Gastrocnemius medialis (tissue), 4 donors: ENCODE results near the gene FOXJ1. TPM values are rescaled to one million over a fixed set of nuclear protein-coding genes. Genes with fewer than 3 reads are reported as not detected.

Experiments used
- ATAC-seq, 2 donors: fragments of 150-250 bp; one replicate each; pipeline ENCODE4 v1.9.1; 2016
- DNase-seq, 2 donors: peaks; one replicate each; pipeline ENCODE4 v3.0.0-alpha.2; 2019
- H3K27ac ChIP-seq, 4 donors: fragments of 200-600 bp; sonication (generic); 1 replicate in 1 of 4; 2 replicates in 3 of 4; pipeline ENCODE4 v1.5.1; 2016 to 2018; ENCODE audit warnings: mild to moderate bottlenecking in 2 of 4, moderate library complexity in 1 of 4
- H3K27me3 ChIP-seq, 3 donors: fragments of 200-600 bp; sonication (generic) in 2 of 3; 1 replicate in 1 of 3; 2 replicates in 2 of 3; pipeline versions ENCODE4 v1.5.1 to v1.6.0; 2016 to 2019; ENCODE audit warnings: mild to moderate bottlenecking in 1 of 3, moderate library complexity in 1 of 3
- H3K36me3 ChIP-seq, 2 donors: fragments of 200-600 bp; sonication (generic) in 1 of 2; one replicate each; pipeline ENCODE4 v1.5.1; 2017 to 2018
- H3K4me1 ChIP-seq, 2 donors: fragments of 200-600 bp; sonication (generic) in 1 of 2; one replicate each; pipeline ENCODE4 v1.5.1; 2016 to 2017; ENCODE audit warnings: mild to moderate bottlenecking in 2 of 2
- H3K4me3 ChIP-seq, 4 donors: fragments of 200-600 bp; sonication (generic) in 3 of 4; 1 replicate in 1 of 4; 2 replicates in 3 of 4; pipeline ENCODE4 v1.5.1; 2016 to 2019; ENCODE audit warnings: mild to moderate bottlenecking in 2 of 4
- H3K9me3 ChIP-seq, 3 donors: fragments of 200-600 bp; sonication (generic) in 2 of 3; 1 replicate in 1 of 3; 2 replicates in 2 of 3; pipeline ENCODE4 v1.5.1; 2016 to 2019
- POLR2A ChIP-seq, 2 donors: fragments of 450-650 bp; IDR thresholded peaks; one replicate each; pipeline ENCODE4 v1.6.1; 2017; ENCODE audit warnings: antibody characterized with exemption in 2 of 2, mild to moderate bottlenecking in 2 of 2, moderate library complexity in 2 of 2
- in situ Hi-C, 4 donors: fragments of 200-750 bp; cut with MboI; loops; one replicate each; pipeline versions ENCODE4 v1.15.0 to v1.8.0; 2017; ENCODE audit warnings: low sequenced_read_pairs in 4 of 4
- intact Hi-C: fragments of 100-400 bp; cut with DNase I; formaldehyde crosslinking; loops from one replicate; pipeline ENCODE4 v1.15.1; 2023; ENCODE audit warnings: low total_unique reads
- total RNA-seq, 4 donors: library from RNA; depleted of rRNA; stranded (reverse); fragments of >200 nt; gene quantifications; one replicate each; pipeline versions ENCODE4 v1.1.0 to v1.2.3, GENCODE V29; 2016
- TF ChIP-seq, protein P1 (sequence below), 5 experiments: fragments of 450-650 bp in 3 of 5; fragments of 200-600 bp in 2 of 5; sonication (generic) in 2 of 5; IDR thresholded peaks in 4 of 5; conservative IDR thresholded peaks in 1 of 5; 1 replicate in 4 of 5; 2 replicates in 1 of 5; pipeline ENCODE4 v1.5.1; 2016 to 2019; ENCODE audit warnings: antibody characterized with exemption in 5 of 5, mild to moderate bottlenecking in 3 of 5, moderate library complexity in 3 of 5

Gene FOXJ1
- total RNA-seq, 4 donors from 2014 or later: 0.16 to 0.62 TPM; not detected in 2

GRCh38 chr17:76161619-76162266, 20.7 kb upstream of the FOXJ1 start:
- Histone ChIP-seq H3K27me3 (no peaks in the 10 kb centered on the region), H3K4me3 (no peak overlapping the region), H3K36me3 (peaks cover 0 to 33% of the 10 kb centered on the region in 2 donors), H3K4me1 (no peaks in the 10 kb centered on the region), H3K9me3 (no peaks in the 10 kb centered on the region), H3K27ac (no peak overlapping the region)
- intact Hi-C loops (no loop called here), in situ Hi-C loops (no loop called here)
- no peak for ATAC-seq
- TF ChIP-seq, protein P1, sequence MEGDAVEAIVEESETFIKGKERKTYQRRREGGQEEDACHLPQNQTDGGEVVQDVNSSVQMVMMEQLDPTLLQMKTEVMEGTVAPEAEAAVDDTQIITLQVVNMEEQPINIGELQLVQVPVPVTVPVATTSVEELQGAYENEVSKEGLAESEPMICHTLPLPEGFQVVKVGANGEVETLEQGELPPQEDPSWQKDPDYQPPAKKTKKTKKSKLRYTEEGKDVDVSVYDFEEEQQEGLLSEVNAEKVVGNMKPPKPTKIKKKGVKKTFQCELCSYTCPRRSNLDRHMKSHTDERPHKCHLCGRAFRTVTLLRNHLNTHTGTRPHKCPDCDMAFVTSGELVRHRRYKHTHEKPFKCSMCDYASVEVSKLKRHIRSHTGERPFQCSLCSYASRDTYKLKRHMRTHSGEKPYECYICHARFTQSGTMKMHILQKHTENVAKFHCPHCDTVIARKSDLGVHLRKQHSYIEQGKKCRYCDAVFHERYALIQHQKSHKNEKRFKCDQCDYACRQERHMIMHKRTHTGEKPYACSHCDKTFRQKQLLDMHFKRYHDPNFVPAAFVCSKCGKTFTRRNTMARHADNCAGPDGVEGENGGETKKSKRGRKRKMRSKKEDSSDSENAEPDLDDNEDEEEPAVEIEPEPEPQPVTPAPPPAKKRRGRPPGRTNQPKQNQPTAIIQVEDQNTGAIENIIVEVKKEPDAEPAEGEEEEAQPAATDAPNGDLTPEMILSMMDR (IDR thresholded peaks at IDR 0.05 in 4 of 5, conservative IDR thresholded peaks at IDR 0.05 in 1 of 5): no peak
- TF ChIP-seq POLR2A (IDR thresholded peaks at IDR 0.05): no peak
- no peak for DNase-seq

DNA sequence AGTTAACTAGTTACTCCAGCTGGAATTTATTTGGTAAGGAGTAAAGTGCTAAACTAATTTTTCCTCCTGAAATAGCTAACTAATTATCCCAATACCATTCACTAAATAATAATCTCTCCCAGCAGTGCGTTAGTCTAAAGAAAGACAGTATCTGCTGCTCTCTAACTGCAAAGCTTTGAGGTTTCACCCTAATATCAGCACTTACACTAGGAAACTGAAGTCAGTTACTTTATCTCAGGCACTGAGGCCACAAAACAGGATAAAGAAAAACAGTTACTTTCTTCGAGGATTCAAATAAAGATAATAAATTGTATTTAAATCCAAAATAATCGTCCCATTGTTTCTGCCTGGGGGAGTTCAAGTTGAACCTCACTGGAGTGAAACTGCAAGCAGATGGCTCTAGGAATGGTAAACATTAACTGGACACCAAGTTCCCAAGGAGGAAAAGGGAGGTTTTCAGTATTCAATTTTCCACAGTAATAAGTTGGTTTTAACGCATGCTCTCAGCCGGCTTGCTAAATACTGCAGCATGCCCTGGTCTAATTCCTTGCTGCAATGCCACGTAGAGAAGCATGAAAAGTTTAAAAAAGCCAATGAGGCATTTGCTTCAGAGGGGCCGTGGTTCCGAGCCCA, 20.0 kb upstream of the FOXJ1 start:
- Histone ChIP-seq H3K27ac (no peak overlapping the region), H3K4me1 (no peaks in the 10 kb centered on the region), H3K36me3 (peaks cover 0 to 33% of the 10 kb centered on the region in 2 donors), H3K9me3 (no peaks in the 10 kb centered on the region), H3K27me3 (no peaks in the 10 kb centered on the region), H3K4me3 (no peak overlapping the region)
- ATAC-seq (no peak), DNase-seq (no peak)
- intact Hi-C loops: no loop called here
- no peak for TF ChIP-seq POLR2A (IDR thresholded peaks at IDR 0.05)
- TF ChIP-seq, protein P1 (IDR thresholded peaks at IDR 0.05 in 4 of 5, conservative IDR thresholded peaks at IDR 0.05 in 1 of 5): no peak
- in situ Hi-C loops: no loop called here

DNA sequence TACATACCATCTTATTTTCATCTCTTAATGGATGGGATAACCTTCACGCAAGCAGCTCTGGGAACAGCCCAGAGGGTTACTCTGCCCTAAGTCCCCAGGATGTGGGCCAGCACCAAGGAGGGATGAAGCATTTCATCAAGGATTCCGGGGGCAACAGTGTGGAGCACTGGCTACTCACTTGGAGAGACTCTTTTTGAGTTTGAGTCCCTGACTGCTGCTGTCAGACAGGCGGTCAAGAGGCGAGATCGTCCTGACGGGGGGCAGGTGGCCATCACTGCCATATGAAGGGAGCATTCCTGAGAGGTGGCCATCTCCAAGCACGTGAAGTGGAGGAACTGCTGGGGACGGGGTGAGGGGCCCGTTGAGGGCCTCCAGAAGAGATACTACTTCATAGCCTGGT, 18.1 kb upstream of the FOXJ1 start:
- DNase-seq (no peak), ATAC-seq (no peak)
- H3K27ac ChIP-seq: no peak overlapping the region

GRCh38 chr17:76157759-76158158, 16.7 kb upstream of the FOXJ1 start:
- H3K9me3 ChIP-seq: no peaks in the 10 kb centered on the region
- intact Hi-C loops (no loop called here), in situ Hi-C loops (no loop called here)
- H3K36me3 ChIP-seq: peaks cover 0 to 29% of the 10 kb centered on the region in 2 donors
- TF ChIP-seq POLR2A (IDR thresholded peaks at IDR 0.05): no peak
- TF ChIP-seq, protein P1 (IDR thresholded peaks at IDR 0.05 in 4 of 5, conservative IDR thresholded peaks at IDR 0.05 in 1 of 5): no peak
- no peak overlapping the region for H3K27ac ChIP-seq
- H3K4me1 ChIP-seq: no peaks in the 10 kb centered on the region
- ATAC-seq (no peak), DNase-seq (no peak)
- H3K27me3 ChIP-seq: no peaks in the 10 kb centered on the region
- no peak overlapping the region for H3K4me3 ChIP-seq

More for the DNA sequence above, 18.1 kb upstream of the FOXJ1 start:
- in situ Hi-C loops: no loop called here
- Histone ChIP-seq H3K4me3 (no peak overlapping the region), H3K27me3 (no peaks in the 10 kb centered on the region), H3K4me1 (no peaks in the 10 kb centered on the region), H3K36me3 (peaks cover 0 to 29% of the 10 kb centered on the region in 2 donors), H3K9me3 (no peaks in the 10 kb centered on the region)
- no peak for TF ChIP-seq POLR2A (IDR thresholded peaks at IDR 0.05)
- intact Hi-C loops: no loop called here

DNA sequence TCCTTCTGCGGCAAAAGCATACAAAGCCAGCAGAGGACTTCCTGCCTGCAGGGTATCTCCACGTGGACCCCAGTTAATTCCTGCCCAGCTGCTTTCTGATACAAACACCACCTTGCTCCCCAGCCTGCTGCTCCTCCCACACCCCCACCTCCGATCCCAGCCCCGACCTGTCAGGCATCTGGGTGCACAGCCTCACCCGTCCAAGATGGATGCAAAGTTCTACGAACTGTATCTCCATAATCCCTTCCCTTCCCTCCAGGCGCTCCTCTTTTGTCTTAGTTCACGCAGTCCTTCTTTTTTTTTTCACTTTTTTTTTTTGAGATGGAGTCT, 15.6 kb upstream of the FOXJ1 start:
- in situ Hi-C loops (no loop called here), intact Hi-C loops (no loop called here)
- Histone ChIP-seq H3K9me3 (no peaks in the 10 kb centered on the region), H3K27ac (no peak overlapping the region), H3K4me1 (no peaks in the 10 kb centered on the region), H3K27me3 (no peaks in the 10 kb centered on the region), H3K36me3 (peaks cover 0 to 33% of the 10 kb centered on the region in 2 donors), H3K4me3 (no peak overlapping the region)
- ATAC-seq (no peak), DNase-seq (no peak)
- TF ChIP-seq POLR2A (IDR thresholded peaks at IDR 0.05): no peak
- TF ChIP-seq, protein P1 (IDR thresholded peaks at IDR 0.05 in 4 of 5, conservative IDR thresholded peaks at IDR 0.05 in 1 of 5): no peak
